T-cell (primary cell): Measurements from ENCODE around the gene KRT4. TPM values are rescaled to one million over a fixed set of nuclear protein-coding genes. Genes with fewer than 3 reads are reported as not detected.

ENCODE experiments used
- ATAC-seq, 4 experiments: fragments of 200-7000 bp in 3 of 4; fragments of 150-1000 bp in 1 of 4; cut with Tn5 transposase; replicated peaks in 1 of 4; 1 replicate in 3 of 4; 2 replicates in 1 of 4; pipeline ENCODE4 v1.10.0; 2021; ENCODE audit warnings: moderate library complexity in 3 of 4, mild to moderate bottlenecking in 2 of 4, moderate number of reproducible peaks in 1 of 4
- CTCF ChIA-PET, 2 donors: fragments of 300-600 bp; sonication (Branson Sonifier 250); formaldehyde crosslinking; loops; one replicate each; lab custom pipeline; 2022; ENCODE audit warnings: antibody characterized with exemption in 2 of 2; lab: Charles Lee
- POLR2A ChIA-PET, 2 donors: fragments of 300-600 bp; sonication (Branson Sonifier 250); formaldehyde crosslinking; loops; one replicate each; lab custom pipeline; 2022; ENCODE audit warnings: antibody characterized with exemption in 2 of 2; lab: Charles Lee
- DNase-seq, 35 experiments: peaks; one replicate each; pipeline versions ENCODE4 v3.0.0 to v3.0.0-alpha.2; 2013 to 2023
- H3K27ac ChIP-seq: one replicate; pipeline ENCODE4 v1.5.1; 2013; ENCODE audit warnings: low read length
- H3K27me3 ChIP-seq, 2 experiments: replicated peaks in 1 of 2; 1 replicate in 1 of 2; 2 replicates in 1 of 2; pipeline versions ENCODE4 v1.6.1 to v1.7.0; 2013; ENCODE audit warnings: low read length in 1 of 2, mixed read lengths in 1 of 2; ENCODE audit not compliant: control insufficient read depth in 2 of 2, insufficient read depth in 2 of 2; ENCODE audit errors: extremely low read depth in 1 of 2
- H3K36me3 ChIP-seq, 2 donors: 1 replicate in 1 of 2; 2 replicates in 1 of 2; pipeline versions ENCODE4 v1.6.1 to v1.7.0; 2013; ENCODE audit warnings: low read length in 1 of 2; ENCODE audit not compliant: control insufficient read depth in 2 of 2, insufficient read depth in 1 of 2; ENCODE audit errors: extremely low read depth in 1 of 2
- H3K4me1 ChIP-seq, 2 experiments: 1 replicate in 1 of 2; 2 replicates in 1 of 2; pipeline versions ENCODE4 v1.6.1 to v1.7.0; 2013; ENCODE audit warnings: low read length in 2 of 2, mixed read lengths in 1 of 2; ENCODE audit not compliant: insufficient read depth in 2 of 2, control insufficient read depth in 1 of 2; ENCODE audit errors: extremely low read depth in 1 of 2
- H3K4me3 ChIP-seq, 2 donors: 1 replicate in 1 of 2; 2 replicates in 1 of 2; pipeline versions ENCODE4 v1.5.1 to v1.7.0; 2013; ENCODE audit warnings: mild to moderate bottlenecking in 2 of 2, low read length in 1 of 2, moderate library complexity in 1 of 2; ENCODE audit not compliant: control insufficient read depth in 1 of 2; ENCODE audit errors: extremely low read depth in 1 of 2
- H3K9me3 ChIP-seq: 2 replicates; pipeline ENCODE4 v1.7.0; 2013
- H3K27ac Mint-ChIP-seq, 2 donors: one replicate each; pipeline ENCODE4 v1.8.0; 2020 to 2021; ENCODE audit warnings: mild to moderate bottlenecking in 2 of 2, mixed read lengths in 2 of 2
- H3K27me3 Mint-ChIP-seq, 2 donors: one replicate each; pipeline ENCODE4 v1.8.0; 2021 to 2022; ENCODE audit warnings: mixed read lengths in 2 of 2
- H3K36me3 Mint-ChIP-seq: one replicate; pipeline ENCODE4 v1.8.0; 2021; ENCODE audit warnings: mixed read lengths
- H3K4me1 Mint-ChIP-seq, 3 donors: one replicate each; pipeline ENCODE4 v1.8.0; 2020 to 2022; ENCODE audit warnings: mixed read lengths in 3 of 3, mild to moderate bottlenecking in 1 of 3
- H3K4me3 Mint-ChIP-seq, 3 donors: one replicate each; pipeline ENCODE4 v1.8.0; 2020 to 2022; ENCODE audit warnings: mild to moderate bottlenecking in 3 of 3, mixed read lengths in 3 of 3, moderate library complexity in 3 of 3
- H3K9me3 Mint-ChIP-seq, 3 donors: one replicate each; pipeline ENCODE4 v1.8.0; 2020 to 2022; ENCODE audit warnings: mixed read lengths in 3 of 3
- WGBS: methylation state at CpG from one replicate; pipeline ENCODE4 v1.1.5; 2013; ENCODE audit warnings: missing lambda C conversion rate; ENCODE audit not compliant: insufficient coverage; 5-methylcytosine and 5-hydroxymethylcytosine counted together
- total RNA-seq, 35 experiments: library from RNA in 6 of 35; stranded (reverse) in 6 of 35; fragments of 120-200 nt in 1 of 35; gene quantifications; one replicate each; pipeline versions ENCODE4 v1.2.1 to v1.2.4 and lab custom pipeline; 2013 to 2026

Gene KRT4
- total RNA-seq, 5 donors from 2014 or later (not counting 1 experiment from before 2014, with no cell fraction given): not detected

GRCh38 chr12:52781399-52782082 is 32.4 kb downstream of the KRT4 start:
- H3K36me3 Mint-ChIP-seq: no peaks in the 10 kb centered on the region
- H3K36me3 ChIP-seq: no peaks in the 10 kb centered on the region
- H3K27ac Mint-ChIP-seq: no peak overlapping the region
- H3K9me3 Mint-ChIP-seq: no peaks in the 10 kb centered on the region
- no peak overlapping the region for H3K4me3 ChIP-seq
- POLR2A ChIA-PET: interaction anchor here in 1 of 2 donors (0.5 kb wide), 1 partner anchor 24 kb away, joined by 3 read pairs; no protein-coding TSS in a partner anchor
- H3K27me3 ChIP-seq: peaks cover 4 to 20% of the 10 kb centered on the region in 2 experiments
- ATAC-seq: no peak
- CTCF ChIA-PET: no interaction called here
- no peaks in the 10 kb centered on the region for H3K9me3 ChIP-seq
- no peaks in the 10 kb centered on the region for H3K4me1 ChIP-seq
- DNase-seq: no peak
- H3K4me1 Mint-ChIP-seq: no peaks in the 10 kb centered on the region
- no CpG with 5 or more reads among the region's 4 CpGs for WGBS
- no peak overlapping the region for H3K27ac ChIP-seq
- H3K27me3 Mint-ChIP-seq: peaks cover 18% of the 10 kb centered on the region in 2 donors
- no peak overlapping the region for H3K4me3 Mint-ChIP-seq

- POLR2A ChIA-PET: no interaction called here
- 96% methylated on average over 5 of the region's 6 CpGs for WGBS
- ATAC-seq (no peak), DNase-seq (no peak)
- Histone ChIP-seq H3K36me3 (no peaks in the 10 kb centered on the region), H3K27ac (no peak overlapping the region), H3K4me3 (no peak overlapping the region), H3K4me1 (no peaks in the 10 kb centered on the region), H3K9me3 (no peaks in the 10 kb centered on the region), H3K27me3 (peaks cover 4 to 22% of the 10 kb centered on the region in 2 experiments)
- no peaks in the 10 kb centered on the region for H3K9me3 Mint-ChIP-seq
- H3K4me1 Mint-ChIP-seq: no peaks in the 10 kb centered on the region
- CTCF ChIA-PET: no interaction called here
- H3K27me3 Mint-ChIP-seq: peaks cover 15 to 18% of the 10 kb centered on the region in 2 donors
- no peak overlapping the region for H3K4me3 Mint-ChIP-seq
- no peak overlapping the region for H3K27ac Mint-ChIP-seq
- H3K36me3 Mint-ChIP-seq: no peaks in the 10 kb centered on the region
Observed at GRCh38 chr12:52779914-52780313, 34.0 kb downstream of the KRT4 start.

GRCh38 chr12:52778833-52779232 is 35.1 kb downstream of the KRT4 start:
- ChIA-PET POLR2A (interaction anchor here in 1 of 2 donors (0.5 kb wide), 1 partner anchor 734 kb away, joined by 4 read pairs; no protein-coding TSS in a partner anchor), CTCF (interaction anchor here in 1 of 2 donors (0.5 kb wide), 1 partner anchor 158 kb away, joined by 11 read pairs; no protein-coding TSS in a partner anchor)
- no peaks in the 10 kb centered on the region for H3K36me3 Mint-ChIP-seq
- no peaks in the 10 kb centered on the region for H3K9me3 Mint-ChIP-seq
- H3K27me3 ChIP-seq: peaks cover 4 to 18% of the 10 kb centered on the region in 2 experiments
- H3K9me3 ChIP-seq: no peaks in the 10 kb centered on the region
- H3K4me3 Mint-ChIP-seq: no peak overlapping the region
- no peak overlapping the region for H3K27ac Mint-ChIP-seq
- WGBS: 100% methylated on average over 1 of the region's 2 CpGs
- H3K4me1 Mint-ChIP-seq: no peaks in the 10 kb centered on the region
- no peaks in the 10 kb centered on the region for H3K36me3 ChIP-seq
- ATAC-seq (no peak), DNase-seq (no peak)
- peaks cover 9 to 16% of the 10 kb centered on the region in 2 donors for H3K27me3 Mint-ChIP-seq
- no peaks in the 10 kb centered on the region for H3K4me1 ChIP-seq
- no peak overlapping the region for H3K4me3 ChIP-seq
- no peak overlapping the region for H3K27ac ChIP-seq

- H3K27me3 Mint-ChIP-seq: peaks cover 5 to 11% of the 10 kb centered on the region in 2 donors
- no peak overlapping the region for H3K27ac Mint-ChIP-seq
Observed at GRCh38 chr12:52777566-52777965, 36.4 kb downstream of the KRT4 start.

GRCh38 chr12:52776913-52777395 is 37.0 kb downstream of the KRT4 start, which contains the start of gene KRT76:
KRT76 (minus strand) TSS chr12:52777345; CDS start chr12:52777291, 54 bp downstream.
- H3K27me3 ChIP-seq: peaks cover 4 to 18% of the 10 kb centered on the region in 2 experiments
- H3K27ac ChIP-seq: no peak within 1 kb of the TSS
- no peaks in the 10 kb centered on the region for H3K36me3 ChIP-seq
- ATAC-seq: no peak
- Mint-ChIP-seq H3K27ac (no peak within 1 kb of the TSS), H3K4me3 (no peak within 1 kb of the TSS), H3K4me1 (no peaks in the 10 kb centered on the region), H3K9me3 (no peaks in the 10 kb centered on the region), H3K36me3 (no peaks in the 10 kb centered on the region), H3K27me3 (peaks cover 5 to 8% of the 10 kb centered on the region in 2 donors)
- DNase-seq: no peak
- no peaks in the 10 kb centered on the region for H3K9me3 ChIP-seq
- ChIA-PET POLR2A (no interaction called here), CTCF (no interaction called here)
- 80% methylated on average over 6 of the region's 8 CpGs for whole genome bisulfite sequencing
- no peak within 1 kb of the TSS for H3K4me3 ChIP-seq
- H3K4me1 ChIP-seq: no peaks in the 10 kb centered on the region

More at GRCh38 chr12:52777566-52777965, 36.4 kb downstream of the KRT4 start:
- POLR2A ChIA-PET: interaction anchor here in 1 of 2 donors (0.7 kb wide), 1 partner anchor 183 kb away, joined by 3 read pairs; no protein-coding TSS in a partner anchor
- no peaks in the 10 kb centered on the region for H3K4me1 Mint-ChIP-seq
- Histone ChIP-seq H3K9me3 (no peaks in the 10 kb centered on the region), H3K4me1 (no peaks in the 10 kb centered on the region), H3K36me3 (no peaks in the 10 kb centered on the region), H3K27me3 (peaks cover 4 to 18% of the 10 kb centered on the region in 2 experiments), H3K27ac (no peak overlapping the region), H3K4me3 (no peak overlapping the region)
- no peak overlapping the region for H3K4me3 Mint-ChIP-seq
- DNase-seq: no peak
- no peaks in the 10 kb centered on the region for H3K36me3 Mint-ChIP-seq
- 67% methylated on average over 1 of the region's 4 CpGs for WGBS
- no peak for ATAC-seq
- H3K9me3 Mint-ChIP-seq: no peaks in the 10 kb centered on the region
- CTCF ChIA-PET: no interaction called here

- Histone ChIP-seq H3K27me3 (peaks cover 2 to 18% of the 10 kb centered on the region in 2 experiments), H3K9me3 (no peaks in the 10 kb centered on the region), H3K4me3 (no peak overlapping the region), H3K36me3 (no peaks in the 10 kb centered on the region), H3K4me1 (no peaks in the 10 kb centered on the region), H3K27ac (no peak overlapping the region)
- Mint-ChIP-seq H3K27ac (no peak overlapping the region), H3K4me3 (no peak overlapping the region), H3K9me3 (no peaks in the 10 kb centered on the region), H3K36me3 (no peaks in the 10 kb centered on the region), H3K27me3 (peaks cover 5 to 8% of the 10 kb centered on the region in 2 donors), H3K4me1 (no peaks in the 10 kb centered on the region)
- ChIA-PET CTCF (no interaction called here), POLR2A (no interaction called here)
- DNase-seq (no peak), ATAC-seq (no peak)
- WGBS: 58% methylated on average over 2 of the region's 5 CpGs
Observed at GRCh38 chr12:52776435-52776834, 37.5 kb downstream of the KRT4 start.
